SK-N-SH (cell line): ENCODE measurements around the gene FBXO31. TPM values are rescaled to one million over a fixed set of nuclear protein-coding genes. Genes with fewer than 3 reads are reported as not detected.
"Not testable (repeated sequence)": the region's sequence is repeated elsewhere in the genome, so short reads cannot be mapped to it uniquely, and the experiment has no call there.

Experiments
- CTCF ChIA-PET: fragments of 300-600, 350-600 bp; formaldehyde crosslinking; extraction: SDS; loops from one replicate; lab custom pipeline; 2021; lab: Yijun Ruan, JAX
- POLR2A ChIA-PET: fragments of 350-600 bp; sonication (Branson Sonifier 250); formaldehyde crosslinking; extraction: SDS; loops from one replicate; lab custom pipeline; 2020; ENCODE audit warnings: antibody characterized with exemption, inconsistent platforms; lab: Yijun Ruan, JAX
- DNase-seq: peaks from one replicate; pipeline ENCODE4 v3.0.0; 2012
- H2AFZ ChIP-seq: fragments of 200-600 bp; sonication (generic); 2 replicates; pipeline ENCODE4 v1.8.1; 2016; ENCODE audit warnings: antibody characterized with exemption, mild to moderate bottlenecking, low read depth
- H3F3A ChIP-seq: fragments of 200-600 bp; sonication (generic); replicated peaks from 2 replicates; pipeline ENCODE3; 2016; ENCODE audit warnings: antibody characterized with exemption, mild to moderate bottlenecking; ENCODE audit not compliant: insufficient read depth
- H3K27ac ChIP-seq, 2 experiments: fragments of 200-500 bp in 1 of 2; fragments of 200-600 bp in 1 of 2; sonication (Bioruptor generic) in 1 of 2; sonication (generic), shearing (Covaris generic) in 1 of 2; 2 replicates each; pipeline versions ENCODE4 v1.5.1 to v1.6.1; 2014 to 2016; ENCODE audit warnings: low read depth in 2 of 2, inconsistent platforms in 1 of 2, low read length in 1 of 2, mild to moderate bottlenecking in 1 of 2, mixed read lengths in 1 of 2
- H3K27me3 ChIP-seq: fragments of 200-600 bp; sonication (generic), shearing (Covaris generic); 2 replicates; pipeline ENCODE4 v1.6.1; 2016; ENCODE audit warnings: mixed run types; ENCODE audit not compliant: insufficient read depth
- H3K36me3 ChIP-seq, 2 experiments: fragments of 200-500 bp in 1 of 2; fragments of 200-600 bp in 1 of 2; sonication (Bioruptor generic) in 1 of 2; sonication (generic) in 1 of 2; replicated peaks in 1 of 2; 2 replicates each; pipeline versions ENCODE3 to v1.5.1; 2014 to 2016; ENCODE audit warnings: low read length in 1 of 2, mild to moderate bottlenecking in 1 of 2; ENCODE audit not compliant: insufficient read depth in 2 of 2, control insufficient read depth in 1 of 2
- H3K4me1 ChIP-seq, 2 experiments: fragments of 200-500 bp in 1 of 2; fragments of 200-600 bp in 1 of 2; sonication (Bioruptor generic) in 1 of 2; sonication (generic), shearing (Covaris generic) in 1 of 2; 2 replicates each; pipeline versions ENCODE4 v1.5.1 to v1.6.1; 2014 to 2016; ENCODE audit warnings: low read depth in 1 of 2, low read length in 1 of 2, mixed run types in 1 of 2; ENCODE audit not compliant: insufficient read depth in 2 of 2, control insufficient read depth in 1 of 2
- H3K4me2 ChIP-seq: fragments of 200-600 bp; sonication (generic), shearing (Covaris generic); 2 replicates; pipeline ENCODE4 v1.6.1; 2017; ENCODE audit warnings: mixed run types
- H3K4me3 ChIP-seq, 2 experiments: fragments of 200-500 bp in 1 of 2; fragments of 200-600 bp in 1 of 2; sonication (Bioruptor generic) in 1 of 2; sonication (generic), shearing (Covaris generic) in 1 of 2; 2 replicates each; pipeline versions ENCODE4 v1.5.1 to v1.8.1; 2014 to 2016; ENCODE audit warnings: low read depth in 2 of 2, inconsistent platforms in 1 of 2, low read length in 1 of 2, mild to moderate bottlenecking in 1 of 2, mixed read lengths in 1 of 2, moderate library complexity in 1 of 2
- H3K79me2 ChIP-seq: fragments of 200-600 bp; sonication (generic); 2 replicates; pipeline ENCODE4 v1.8.1; 2017; ENCODE audit warnings: mild to moderate bottlenecking; ENCODE audit not compliant: insufficient read depth
- H3K9ac ChIP-seq: fragments of 200-600 bp; sonication (generic); 2 replicates; pipeline ENCODE4 v1.6.1; 2017; ENCODE audit warnings: mixed run types
- H3K9me2 ChIP-seq: fragments of 200-600 bp; sonication (generic); 2 replicates; pipeline ENCODE4 v1.6.1; 2017; ENCODE audit warnings: mixed run types
- H3K9me3 ChIP-seq: fragments of 200-600 bp; sonication (generic); 2 replicates; pipeline ENCODE4 v1.6.1; 2017; ENCODE audit warnings: mixed run types, mild to moderate bottlenecking, moderate library complexity
- H4K20me1 ChIP-seq: fragments of 200-600 bp; sonication (generic); 2 replicates; pipeline ENCODE4 v1.6.1; 2017; ENCODE audit warnings: mild to moderate bottlenecking, mixed run types; ENCODE audit not compliant: insufficient read depth
- CHD2 ChIP-seq: fragments of 150-350 bp; IDR thresholded peaks from 2 replicates; pipeline ENCODE4 v1.6.1; 2018; ENCODE audit warnings: low read length; ENCODE audit not compliant: partially characterized antibody
- EZH2phosphoT487 ChIP-seq: fragments of 200-600 bp; sonication (generic); IDR thresholded peaks from 2 replicates; pipeline ENCODE4 v1.6.1; 2017; ENCODE audit warnings: low read depth, mixed run types, mild to moderate bottlenecking, antibody characterized with exemption, moderate library complexity, borderline replicate concordance
- GABPA ChIP-seq: IDR thresholded peaks from 2 replicates; pipeline ENCODE4 v1.4.0; 2012; ENCODE audit warnings: low read depth, mild to moderate bottlenecking
- JUND ChIP-seq: IDR thresholded peaks from 2 replicates; pipeline ENCODE4 v1.4.0; 2012
- RCOR1 ChIP-seq: fragments of 150-350 bp; IDR thresholded peaks from 2 replicates; pipeline ENCODE4 v1.6.1; 2017; ENCODE audit warnings: antibody characterized with exemption, low read length
- RFX5 ChIP-seq: IDR thresholded peaks from 2 replicates; pipeline ENCODE4 v1.6.1; 2012; ENCODE audit warnings: mild to moderate bottlenecking, improper control_type of control experiment, low read length
- RXRA ChIP-seq: IDR thresholded peaks from 2 replicates; pipeline ENCODE4 v1.4.0; 2012; ENCODE audit warnings: low read depth, mild to moderate bottlenecking, borderline replicate concordance
- TCF12 ChIP-seq: IDR thresholded peaks from 2 replicates; pipeline ENCODE4 v1.4.0; 2012
- TEAD4 ChIP-seq: IDR thresholded peaks from 2 replicates; pipeline ENCODE4 v1.4.0; 2012; ENCODE audit warnings: mild to moderate bottlenecking, borderline replicate concordance; ENCODE audit not compliant: insufficient read depth
- WGBS: methylation state at CpG from one replicate; pipeline ENCODE4 v1.1.6; 2017; ENCODE audit warnings: low lambda C conversion rate; 5-methylcytosine and 5-hydroxymethylcytosine counted together
- polyA plus RNA-seq, 3 experiments: library from polyadenylated mRNA; depleted of rRNA; stranded (reverse); fragments of >200 nt; gene quantifications; 2 replicates each; pipeline ENCODE4 v1.2.3, GENCODE V29; 2012
- TF ChIP-seq, protein P1 (sequence below): IDR thresholded peaks from 2 replicates; pipeline ENCODE4 v1.4.0; 2012; ENCODE audit warnings: low read depth, borderline replicate concordance
- TF ChIP-seq, protein P2 (sequence below): fragments of 200-600 bp; sonication (generic); IDR thresholded peaks from 2 replicates; pipeline ENCODE4 v1.6.1; 2017; ENCODE audit warnings: antibody characterized with exemption, mild to moderate bottlenecking, moderate library complexity
- TF ChIP-seq, protein P3 (sequence below): IDR thresholded peaks from 2 replicates; pipeline ENCODE4 v1.4.0; 2012; ENCODE audit warnings: low read depth, borderline replicate concordance

Gene FBXO31
- polyA plus RNA-seq, 1 of the 3 experiments (the other 2 are of a cell fraction), result 14.2 TPM

DNA sequence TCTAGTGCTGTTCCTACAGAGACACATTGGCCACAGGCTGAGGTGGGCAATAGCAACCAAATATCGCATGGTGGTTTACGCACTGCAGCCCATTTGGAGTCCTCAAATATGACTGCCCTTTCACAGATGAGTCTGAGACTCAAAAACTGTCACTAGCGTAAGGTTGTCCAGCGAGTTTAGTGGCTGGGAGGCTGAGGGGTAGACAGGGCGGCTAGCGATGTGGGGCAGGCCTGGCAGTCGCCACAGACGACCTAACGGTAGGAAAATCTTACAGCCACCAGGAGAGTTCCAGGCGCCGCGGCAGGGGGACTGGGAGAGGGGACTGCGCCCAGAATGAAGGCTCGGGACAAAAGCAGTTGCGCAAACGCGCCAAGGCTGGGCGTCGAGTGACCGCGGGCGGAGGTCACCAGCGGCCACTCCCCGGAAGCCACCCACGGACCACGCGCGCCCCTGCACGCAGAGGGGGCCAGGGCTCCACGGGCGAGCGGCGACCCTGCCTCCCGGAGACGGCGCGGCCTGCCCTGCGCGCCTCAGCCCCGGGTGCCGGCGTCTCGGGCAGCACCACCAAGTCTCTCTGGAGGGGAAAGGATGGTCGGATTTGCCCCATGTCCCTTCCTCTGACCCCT is 7.9 kb upstream of the FBXO31 start (continued):
- TF ChIP-seq GABPA (no peak), TCF12 (no peak), RCOR1 (no peak), RFX5 (no peak), CHD2 (no peak), JUND (no peak), RXRA (no peak)
- TF ChIP-seq, protein P1, sequence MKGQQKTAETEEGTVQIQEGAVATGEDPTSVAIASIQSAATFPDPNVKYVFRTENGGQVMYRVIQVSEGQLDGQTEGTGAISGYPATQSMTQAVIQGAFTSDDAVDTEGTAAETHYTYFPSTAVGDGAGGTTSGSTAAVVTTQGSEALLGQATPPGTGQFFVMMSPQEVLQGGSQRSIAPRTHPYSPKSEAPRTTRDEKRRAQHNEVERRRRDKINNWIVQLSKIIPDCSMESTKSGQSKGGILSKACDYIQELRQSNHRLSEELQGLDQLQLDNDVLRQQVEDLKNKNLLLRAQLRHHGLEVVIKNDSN, result no peak

DNA sequence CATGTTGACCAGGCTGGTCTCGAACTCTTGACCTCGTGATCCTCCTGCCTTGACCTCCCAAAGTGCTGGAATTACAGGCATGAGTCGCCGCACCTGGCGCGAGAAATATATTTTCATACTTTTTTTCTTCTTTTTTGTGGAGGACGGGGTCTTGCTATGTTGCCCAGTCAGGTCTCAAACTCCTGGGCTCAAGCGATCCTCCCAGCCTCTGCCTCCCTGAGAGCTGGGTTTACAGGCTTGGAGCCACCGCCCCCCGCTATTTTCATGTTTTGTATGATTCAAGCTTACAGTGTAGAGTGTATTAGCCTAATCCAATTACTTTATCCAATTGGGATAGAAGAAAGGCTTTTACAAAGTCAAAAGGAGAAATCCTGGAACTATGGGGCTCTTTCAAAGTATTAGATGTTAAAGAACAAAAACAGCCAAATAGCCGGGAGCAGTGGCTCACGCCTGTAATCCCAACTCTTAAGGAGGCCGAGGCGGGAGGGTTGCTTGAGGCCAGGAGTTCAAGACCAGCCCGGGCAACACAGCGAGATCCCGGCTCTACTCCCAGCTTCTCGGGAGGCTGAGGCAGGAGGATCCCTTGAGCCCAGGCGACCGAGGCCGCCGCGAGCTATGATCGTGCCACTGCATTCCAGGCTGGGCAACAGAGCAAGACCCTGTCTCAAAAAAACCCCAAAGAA is 7.2 kb upstream of the FBXO31 start:
- Histone ChIP-seq H3F3A (peaks cover 23% of the 10 kb centered on the region), H3K4me1 (peaks cover 19 to 27% of the 10 kb centered on the region in 2 experiments), H3K27ac (peak overlapping the region; percentile 74 to 93; a peak in 2 of 4 replicates), H3K79me2 (peaks cover 32% of the 10 kb centered on the region), H3K27me3 (no peaks in the 10 kb centered on the region), H2AFZ (no peak overlapping the region), H3K4me2 (peak overlapping the region; percentile 90; the same call in 1 of the 2 replicates), H3K36me3 (peaks cover 0 to 4% of the 10 kb centered on the region in 2 experiments), H3K9me3 (no peaks in the 10 kb centered on the region), H3K9me2 (no peaks in the 10 kb centered on the region), H4K20me1 (peaks cover 31% of the 10 kb centered on the region), H3K4me3 (no peak overlapping the region), H3K9ac (no peak overlapping the region)
- CTCF ChIA-PET, result interaction anchor here (0.9 kb wide), 1 partner anchor 245 kb away, joined by 3 read pairs; no protein-coding TSS in a partner anchor
- WGBS, result 97% methylated on average over 24 of the region's 24 CpGs
- no peak for DNase-seq
- TF ChIP-seq, protein P2, sequence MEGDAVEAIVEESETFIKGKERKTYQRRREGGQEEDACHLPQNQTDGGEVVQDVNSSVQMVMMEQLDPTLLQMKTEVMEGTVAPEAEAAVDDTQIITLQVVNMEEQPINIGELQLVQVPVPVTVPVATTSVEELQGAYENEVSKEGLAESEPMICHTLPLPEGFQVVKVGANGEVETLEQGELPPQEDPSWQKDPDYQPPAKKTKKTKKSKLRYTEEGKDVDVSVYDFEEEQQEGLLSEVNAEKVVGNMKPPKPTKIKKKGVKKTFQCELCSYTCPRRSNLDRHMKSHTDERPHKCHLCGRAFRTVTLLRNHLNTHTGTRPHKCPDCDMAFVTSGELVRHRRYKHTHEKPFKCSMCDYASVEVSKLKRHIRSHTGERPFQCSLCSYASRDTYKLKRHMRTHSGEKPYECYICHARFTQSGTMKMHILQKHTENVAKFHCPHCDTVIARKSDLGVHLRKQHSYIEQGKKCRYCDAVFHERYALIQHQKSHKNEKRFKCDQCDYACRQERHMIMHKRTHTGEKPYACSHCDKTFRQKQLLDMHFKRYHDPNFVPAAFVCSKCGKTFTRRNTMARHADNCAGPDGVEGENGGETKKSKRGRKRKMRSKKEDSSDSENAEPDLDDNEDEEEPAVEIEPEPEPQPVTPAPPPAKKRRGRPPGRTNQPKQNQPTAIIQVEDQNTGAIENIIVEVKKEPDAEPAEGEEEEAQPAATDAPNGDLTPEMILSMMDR, result no peak
- TF ChIP-seq EZH2phosphoT487, result no peak
- TF ChIP-seq, protein P3, sequence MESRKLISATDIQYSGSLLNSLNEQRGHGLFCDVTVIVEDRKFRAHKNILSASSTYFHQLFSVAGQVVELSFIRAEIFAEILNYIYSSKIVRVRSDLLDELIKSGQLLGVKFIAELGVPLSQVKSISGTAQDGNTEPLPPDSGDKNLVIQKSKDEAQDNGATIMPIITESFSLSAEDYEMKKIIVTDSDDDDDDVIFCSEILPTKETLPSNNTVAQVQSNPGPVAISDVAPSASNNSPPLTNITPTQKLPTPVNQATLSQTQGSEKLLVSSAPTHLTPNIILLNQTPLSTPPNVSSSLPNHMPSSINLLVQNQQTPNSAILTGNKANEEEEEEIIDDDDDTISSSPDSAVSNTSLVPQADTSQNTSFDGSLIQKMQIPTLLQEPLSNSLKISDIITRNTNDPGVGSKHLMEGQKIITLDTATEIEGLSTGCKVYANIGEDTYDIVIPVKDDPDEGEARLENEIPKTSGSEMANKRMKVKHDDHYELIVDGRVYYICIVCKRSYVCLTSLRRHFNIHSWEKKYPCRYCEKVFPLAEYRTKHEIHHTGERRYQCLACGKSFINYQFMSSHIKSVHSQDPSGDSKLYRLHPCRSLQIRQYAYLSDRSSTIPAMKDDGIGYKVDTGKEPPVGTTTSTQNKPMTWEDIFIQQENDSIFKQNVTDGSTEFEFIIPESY, result no peak
- no peak for TF ChIP-seq TEAD4
- POLR2A ChIA-PET, result no interaction called here

DNA sequence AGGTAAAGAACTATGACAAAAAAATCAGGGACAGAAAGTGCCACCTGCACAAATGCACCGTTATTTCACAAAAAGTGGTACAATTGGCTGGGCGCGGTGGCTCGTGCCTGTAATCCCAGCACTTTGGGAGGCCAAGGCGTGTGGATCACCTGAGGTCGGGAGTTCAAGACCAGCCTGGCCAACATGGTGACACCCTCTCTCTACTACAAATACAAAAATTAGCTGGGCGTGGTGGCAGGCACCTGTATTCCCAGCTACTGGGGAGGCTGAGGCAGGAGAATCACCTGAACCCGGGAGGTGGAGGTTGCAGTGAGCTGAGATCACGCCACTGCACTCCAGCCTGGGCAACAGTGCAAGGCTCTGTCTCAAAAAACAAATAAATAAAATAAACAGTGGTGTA is 6.3 kb upstream of the FBXO31 start:
- H3K27ac ChIP-seq, H3K36me3 ChIP-seq, DNase-seq, H3K9me2 ChIP-seq, H3K4me3 ChIP-seq, H3K4me2 ChIP-seq, H2AFZ ChIP-seq, H3K27me3 ChIP-seq, H3K9me3 ChIP-seq, POLR2A ChIA-PET, H3K9ac ChIP-seq: not testable (repeated sequence)
- 97% methylated on average over 9 of the region's 9 CpGs for WGBS
- Histone ChIP-seq H3K79me2 (peaks cover 27% of the 10 kb centered on the region), H3K4me1 (peaks cover 19 to 27% of the 10 kb centered on the region in 2 experiments), H4K20me1 (peaks cover 22% of the 10 kb centered on the region), H3F3A (peaks cover 21% of the 10 kb centered on the region)
- CTCF ChIA-PET, result interaction anchor here (2.7 kb wide), 1 partner anchor 246 kb away, joined by 8 read pairs; no protein-coding TSS in a partner anchor
